HEK293 (cell line): Measurements from ENCODE around the gene TXN2.

Source experiments
- CTCF ChIA-PET: fragments of 350-600 bp; formaldehyde crosslinking; extraction: SDS; loops from one replicate; lab custom pipeline; 2021; ENCODE audit warnings: antibody characterized with exemption; lab: Yijun Ruan, JAX
- POLR2A ChIA-PET: fragments of 300-600 bp; formaldehyde crosslinking; extraction: SDS; loops from one replicate; lab custom pipeline; 2020; ENCODE audit warnings: antibody characterized with exemption, inconsistent platforms; lab: Yijun Ruan, JAX
- H3K27ac ChIP-seq: fragments of 200-500 bp; sonication (Bioruptor generic); 2 replicates; pipeline ENCODE4 v1.5.1; 2014; ENCODE audit warnings: low read depth, low read length, control low read depth, inconsistent platforms; ENCODE audit errors: extremely low read depth
- H3K36me3 ChIP-seq, 2 experiments: fragments of 200-500 bp in 1 of 2; sonication (Bioruptor generic) in 1 of 2; 1 replicate in 1 of 2; 2 replicates in 1 of 2; pipeline ENCODE4 v1.5.1; 2014 to 2017; ENCODE audit warnings: inconsistent platforms in 2 of 2, low read length in 2 of 2; ENCODE audit not compliant: control insufficient read depth in 2 of 2, insufficient read depth in 1 of 2
- H3K4me1 ChIP-seq: fragments of 200-500 bp; sonication (Bioruptor generic); 2 replicates; pipeline ENCODE4 v1.5.1; 2014; ENCODE audit warnings: mild to moderate bottlenecking, low read length, inconsistent platforms; ENCODE audit not compliant: control insufficient read depth, insufficient read depth
- H3K4me3 ChIP-seq: 2 replicates; pipeline ENCODE4 v1.5.1; 2011; ENCODE audit warnings: low read depth, mild to moderate bottlenecking, control low read depth, low read length, moderate library complexity
- H3K9me3 ChIP-seq: fragments of 200-500 bp; sonication (Bioruptor generic); 2 replicates; pipeline ENCODE4 v1.5.1; 2014; ENCODE audit warnings: low read depth, low read length, inconsistent platforms; ENCODE audit not compliant: control insufficient read depth, insufficient read depth
- GLIS1 ChIP-seq: fragments of 450-650 bp; formaldehyde crosslinking; IDR thresholded peaks from 2 replicates; pipeline ENCODE4 v1.5.1; 2016; ENCODE audit warnings: missing biosample characterization, missing genetic modification characterization
- GLIS2 ChIP-seq: fragments of 450-650 bp; formaldehyde crosslinking; IDR thresholded peaks from 2 replicates; pipeline ENCODE4 v1.5.1; 2016; ENCODE audit warnings: missing biosample characterization, missing genetic modification characterization
- MEIS1 ChIP-seq: sonication (generic); formaldehyde crosslinking; IDR thresholded peaks from 2 replicates; pipeline ENCODE4 v1.8.1; 2022; ENCODE audit warnings: missing genetic modification reagents, mild to moderate bottlenecking, borderline replicate concordance
- MZF1 ChIP-seq: fragments of 450-650 bp; formaldehyde crosslinking; IDR thresholded peaks from 2 replicates; pipeline ENCODE4 v1.5.1; 2017; ENCODE audit warnings: missing biosample characterization, missing genetic modification characterization, borderline replicate concordance
- OSR2 ChIP-seq: fragments of 450-650 bp; formaldehyde crosslinking; IDR thresholded peaks from 2 replicates; pipeline ENCODE4 v1.5.1; 2016; ENCODE audit warnings: missing biosample characterization, missing genetic modification characterization
- PATZ1 ChIP-seq: fragments of 450-650 bp; formaldehyde crosslinking; IDR thresholded peaks from 2 replicates; pipeline ENCODE4 v1.5.1; 2016; ENCODE audit warnings: missing biosample characterization, missing genetic modification characterization
- PRDM10 ChIP-seq: fragments of 450-650 bp; formaldehyde crosslinking; IDR thresholded peaks from 2 replicates; pipeline ENCODE4 v1.5.1; 2016; ENCODE audit warnings: missing biosample characterization, missing genetic modification characterization
- PRDM4 ChIP-seq: fragments of 450-650 bp; formaldehyde crosslinking; IDR thresholded peaks from 2 replicates; pipeline ENCODE4 v1.5.1; 2017; ENCODE audit warnings: missing biosample characterization, missing genetic modification characterization
- SCRT2 ChIP-seq: fragments of 450-650 bp; formaldehyde crosslinking; IDR thresholded peaks from 2 replicates; pipeline ENCODE4 v1.5.1; 2016; ENCODE audit warnings: missing biosample characterization, missing genetic modification characterization
- TCF7L2 ChIP-seq: IDR thresholded peaks from 2 replicates; pipeline ENCODE4 v1.6.1; 2011; ENCODE audit warnings: low read depth, mild to moderate bottlenecking, inconsistent platforms, low read length, moderate library complexity, borderline replicate concordance
- WT1 ChIP-seq: fragments of 450-650 bp; formaldehyde crosslinking; IDR thresholded peaks from 2 replicates; pipeline ENCODE4 v1.5.1; 2016; ENCODE audit warnings: missing biosample characterization, missing genetic modification characterization
- ZBTB17 ChIP-seq: fragments of 450-650 bp; formaldehyde crosslinking; IDR thresholded peaks from 2 replicates; pipeline ENCODE4 v1.5.1; 2016; ENCODE audit warnings: missing biosample characterization, missing genetic modification characterization
- ZBTB48 ChIP-seq: fragments of 450-650 bp; formaldehyde crosslinking; IDR thresholded peaks from 2 replicates; pipeline ENCODE4 v1.5.1; 2016; ENCODE audit warnings: missing biosample characterization, missing genetic modification characterization
- ZBTB8A ChIP-seq: fragments of 450-650 bp; formaldehyde crosslinking; IDR thresholded peaks from 2 replicates; pipeline ENCODE4 v1.5.1; 2016; ENCODE audit warnings: missing biosample characterization, missing genetic modification characterization
- ZFP41 ChIP-seq: fragments of 450-650 bp; formaldehyde crosslinking; IDR thresholded peaks from 2 replicates; pipeline ENCODE4 v1.5.1; 2016; ENCODE audit warnings: missing biosample characterization, missing genetic modification characterization, borderline replicate concordance
- ZFP69B ChIP-seq: fragments of 450-650 bp; formaldehyde crosslinking; IDR thresholded peaks from 2 replicates; pipeline ENCODE4 v1.5.1; 2016; ENCODE audit warnings: missing biosample characterization, missing genetic modification characterization
- ZIC2 ChIP-seq: fragments of 450-650 bp; formaldehyde crosslinking; IDR thresholded peaks from 2 replicates; pipeline ENCODE4 v1.5.1; 2016; ENCODE audit warnings: missing biosample characterization, missing genetic modification characterization
- ZNF10 ChIP-seq: fragments of 450-650 bp; formaldehyde crosslinking; IDR thresholded peaks from 2 replicates; pipeline ENCODE4 v1.5.1; 2017; ENCODE audit warnings: missing biosample characterization, missing genetic modification characterization
- ZNF112 ChIP-seq: fragments of 450-650 bp; formaldehyde crosslinking; IDR thresholded peaks from 2 replicates; pipeline ENCODE4 v1.5.0; 2017; ENCODE audit warnings: missing biosample characterization, missing genetic modification characterization
- ZNF169 ChIP-seq: fragments of 450-650 bp; formaldehyde crosslinking; IDR thresholded peaks from 2 replicates; pipeline ENCODE4 v1.5.1; 2016; ENCODE audit warnings: missing biosample characterization, missing genetic modification characterization
- ZNF266 ChIP-seq: fragments of 450-650 bp; formaldehyde crosslinking; IDR thresholded peaks from 2 replicates; pipeline ENCODE4 v1.5.1; 2016; ENCODE audit warnings: missing biosample characterization, missing genetic modification characterization, low read depth
- ZNF341 ChIP-seq: fragments of 450-650 bp; formaldehyde crosslinking; IDR thresholded peaks from 2 replicates; pipeline ENCODE4; 2016; ENCODE audit warnings: low read depth, missing biosample characterization, missing genetic modification characterization
- ZNF366 ChIP-seq: fragments of 450-650 bp; formaldehyde crosslinking; conservative IDR thresholded peaks from 2 replicates; pipeline ENCODE4 v1.5.1; 2016; ENCODE audit warnings: missing biosample characterization, missing genetic modification characterization
- ZNF514 ChIP-seq: fragments of 450-650 bp; formaldehyde crosslinking; IDR thresholded peaks from 2 replicates; pipeline ENCODE4 v1.5.1; 2016; ENCODE audit warnings: missing biosample characterization, missing genetic modification characterization
- ZNF548 ChIP-seq: fragments of 450-650 bp; formaldehyde crosslinking; IDR thresholded peaks from 2 replicates; pipeline ENCODE4 v1.5.1; 2016; ENCODE audit warnings: missing biosample characterization, missing genetic modification characterization
- ZNF560 ChIP-seq: fragments of 450-650 bp; formaldehyde crosslinking; IDR thresholded peaks from 2 replicates; pipeline ENCODE4 v1.5.1; 2017; ENCODE audit warnings: missing biosample characterization, missing genetic modification characterization, borderline replicate concordance
- ZNF571 ChIP-seq: fragments of 450-650 bp; formaldehyde crosslinking; IDR thresholded peaks from 2 replicates; pipeline ENCODE4 v1.5.0; 2017; ENCODE audit warnings: missing biosample characterization, missing genetic modification characterization
- ZNF600 ChIP-seq: fragments of 450-650 bp; formaldehyde crosslinking; IDR thresholded peaks from 2 replicates; pipeline ENCODE4 v1.5.1; 2016; ENCODE audit warnings: missing biosample characterization, missing genetic modification characterization
- ZNF629 ChIP-seq: fragments of 450-650 bp; formaldehyde crosslinking; IDR thresholded peaks from 2 replicates; pipeline ENCODE4 v1.5.1; 2017; ENCODE audit warnings: missing biosample characterization, missing genetic modification characterization

Gene TXN2

GRCh38 chr22:36467946-36468345, 13.5 kb downstream of the TXN2 start (continued):
- no peak for TF ChIP-seq ZFP41 (tag by site-specific recombination)
- TF ChIP-seq OSR2, result no peak
- peak; percentile 74; the same call in 1 of the 2 replicates for TF ChIP-seq WT1 (tag by site-specific recombination)
- TF ChIP-seq GLIS2 (tag by site-specific recombination), result peak; percentile 25
- TF ChIP-seq PRDM4 (tag by site-specific recombination), result no peak
- TF ChIP-seq MZF1 (tag by site-specific recombination), result no peak
- TF ChIP-seq PATZ1 (tag by site-specific recombination), result peak; percentile 23; the same call in 1 of the 2 replicates
- TF ChIP-seq ZNF600 (tag by site-specific recombination), result no peak
- TF ChIP-seq ZBTB17 (tag by site-specific recombination), result no peak
- TF ChIP-seq MEIS1 (CRISPR knock-in tag), result 0 out of 2 replicates have a peak, but pooled peaks have one; percentile 21
- TF ChIP-seq ZNF571 (tag by site-specific recombination), result no peak

GRCh38 chr22:36467042-36467810, 14.2 kb downstream of the TXN2 start:
- peaks cover 18% of the 10 kb centered on the region for H3K4me1 ChIP-seq
- CTCF ChIA-PET, result interaction anchor here (0.6 to 7.3 kb wide), 10 partner anchors 11 to 213 kb away, joined by 3 to 132 read pairs (median 5); no protein-coding TSS in a partner anchor
- no peak overlapping the region for H3K4me3 ChIP-seq
- POLR2A ChIA-PET, result interaction anchor here (0.6 to 3.3 kb wide), 15 partner anchors 11 to 139 kb away, joined by 3 to 23 read pairs (median 6); partner anchors contain the start of genes MYH9 and TXN2
- no peaks in the 10 kb centered on the region for H3K9me3 ChIP-seq
- peak overlapping the region; percentile 69 for H3K27ac ChIP-seq
- H3K36me3 ChIP-seq, result peaks cover 11 to 51% of the 10 kb centered on the region in 2 experiments; a peak in 2 of 3 replicates
- peak; percentile 69 for TF ChIP-seq ZNF10 (tag by site-specific recombination)
- TF ChIP-seq ZNF560, result no peak
- TF ChIP-seq ZNF600 (tag by site-specific recombination), result peak; percentile 31; the same call in 1 of the 2 replicates
- TF ChIP-seq ZBTB8A, result peak; percentile 65
- peak; percentile 100 for TF ChIP-seq GLIS1 (tag by site-specific recombination)
- no peak for TF ChIP-seq ZNF514
- peak; percentile 88 for TF ChIP-seq ZNF341 (tag by site-specific recombination)
- TF ChIP-seq PRDM10 (tag by site-specific recombination), result peak; percentile 89
- TF ChIP-seq ZNF548 (tag by site-specific recombination), result no peak
- no peak for TF ChIP-seq ZNF112 (tag by site-specific recombination)
- peak; percentile 82 for TF ChIP-seq ZNF366 (tag by site-specific recombination)
- TF ChIP-seq ZBTB17 (tag by site-specific recombination), result peak; percentile 32; the same call in 1 of the 2 replicates
- TF ChIP-seq ZFP69B (tag by site-specific recombination), result peak; percentile 54; the same call in 1 of the 2 replicates
- TF ChIP-seq OSR2, result peak; percentile 89
- TF ChIP-seq ZBTB48 (tag by site-specific recombination), result peak; percentile 100
- TF ChIP-seq TCF7L2, result no peak
- no peak for TF ChIP-seq SCRT2 (tag by site-specific recombination)
- 0 out of 2 replicates have a peak, but pooled peaks have one; percentile 4 for TF ChIP-seq ZNF629 (tag by site-specific recombination)
- TF ChIP-seq ZIC2 (tag by site-specific recombination), result peak; percentile 74
- no peak for TF ChIP-seq ZNF169 (tag by site-specific recombination)
- no peak for TF ChIP-seq ZNF266 (tag by site-specific recombination)
